ENCODE data around the gene ARID1B. TPM values are rescaled to one million over a fixed set of nuclear protein-coding genes. Genes with fewer than 3 reads are reported as not detected.

The ARID1B gene
- total RNA-seq, 1 experiment from 2014 or later: 42.8 TPM

GRCh38 chr6:156822747-156823206 is 45.6 kb downstream of the ARID1B start:
- Histone ChIP-seq H3F3A (ENCODE audit: insufficient read depth, low read depth) (peaks cover 8% of the 10 kb centered on the region; the same call in 1 of the 2 replicates), H2AFZ (no peak overlapping the region), H3K9me2 (ENCODE audit: insufficient read depth) (no peaks in the 10 kb centered on the region), H3K9me3 (ENCODE audit: insufficient read depth, low read depth) (no peaks in the 10 kb centered on the region), H3K79me2 (ENCODE audit: low read depth) (peaks cover 85% of the 10 kb centered on the region), H3K4me2 (no peak overlapping the region), H3K36me3 (ENCODE audit: low read depth) (no peaks in the 10 kb centered on the region), H3K27ac (no peak overlapping the region), H3K4me3 (no peak overlapping the region), H4K20me1 (ENCODE audit: insufficient read depth) (peaks cover 33% of the 10 kb centered on the region; the same call in 1 of the 2 replicates), H3K27me3 (ENCODE audit: insufficient read depth, low read depth) (no peaks in the 10 kb centered on the region), H3K4me1 (replicated peaks; ENCODE audit: insufficient read depth) (peaks cover 13% of the 10 kb centered on the region)
- BruUV-seq (replicated peaks): no TSS peak
- intact Hi-C loops (cut with micrococcal nuclease; ENCODE audit: unreplicated experiment): no loop called here
- DNase-seq: no peak
- ChIA-PET POLR2A (ENCODE audit: unreplicated experiment) (no interaction called here), CTCF (no interaction called here)
- TF ChIP-seq CTCF (conservative IDR thresholded peaks at IDR 0.05) (no peak), EZH2 (IDR thresholded peaks at IDR 0.05; ENCODE audit: low read depth) (no peak)

- Histone ChIP-seq H3K27me3 (ENCODE audit: insufficient read depth, low read depth) (no peaks in the 10 kb centered on the region), H4K20me1 (ENCODE audit: insufficient read depth) (peaks cover 38% of the 10 kb centered on the region), H3K4me2 (no peak overlapping the region), H3K4me1 (replicated peaks; ENCODE audit: insufficient read depth) (peaks cover 25% of the 10 kb centered on the region), H3K9me2 (ENCODE audit: insufficient read depth) (no peaks in the 10 kb centered on the region), H2AFZ (no peak overlapping the region), H3F3A (ENCODE audit: insufficient read depth, low read depth) (peaks cover 12% of the 10 kb centered on the region; the same call in 1 of the 2 replicates), H3K36me3 (ENCODE audit: low read depth) (no peaks in the 10 kb centered on the region), H3K4me3 (no peak overlapping the region), H3K27ac (no peak overlapping the region), H3K79me2 (ENCODE audit: low read depth) (peaks cover 83% of the 10 kb centered on the region), H3K9me3 (ENCODE audit: insufficient read depth, low read depth) (no peaks in the 10 kb centered on the region)
- no TSS peak for BruUV-seq (replicated peaks)
- POLR2A ChIA-PET (ENCODE audit: unreplicated experiment): no interaction called here
- TF ChIP-seq EZH2 (IDR thresholded peaks at IDR 0.05; ENCODE audit: low read depth) (no peak), CTCF (conservative IDR thresholded peaks at IDR 0.05) (no peak)
- intact Hi-C loops (cut with micrococcal nuclease; ENCODE audit: unreplicated experiment): no loop called here
- no peak for DNase-seq
- CTCF ChIA-PET: no interaction called here
These were observed 47.0 kb downstream of the ARID1B start for GRCh38 chr6:156824142-156824541.

- Histone ChIP-seq H3K9me3 (ENCODE audit: insufficient read depth, low read depth) (no peaks in the 10 kb centered on the region), H3K4me3 (no peak overlapping the region), H3K36me3 (ENCODE audit: low read depth) (no peaks in the 10 kb centered on the region), H3K9me2 (ENCODE audit: insufficient read depth) (no peaks in the 10 kb centered on the region), H4K20me1 (ENCODE audit: insufficient read depth) (peaks cover 28% of the 10 kb centered on the region), H3K4me1 (replicated peaks; ENCODE audit: insufficient read depth) (peaks cover 25% of the 10 kb centered on the region), H3K4me2 (no peak overlapping the region), H3K79me2 (ENCODE audit: low read depth) (peaks cover 73% of the 10 kb centered on the region), H3F3A (ENCODE audit: insufficient read depth, low read depth) (peaks cover 12% of the 10 kb centered on the region; the same call in 1 of the 2 replicates), H3K27me3 (ENCODE audit: insufficient read depth, low read depth) (no peaks in the 10 kb centered on the region), H2AFZ (no peak overlapping the region), H3K27ac (no peak overlapping the region)
- DNase-seq: no peak
- intact Hi-C loops (cut with micrococcal nuclease; ENCODE audit: unreplicated experiment): no loop called here
- CTCF ChIA-PET: no interaction called here
- POLR2A ChIA-PET (ENCODE audit: unreplicated experiment): interaction anchor here (0.9 kb wide), 1 partner anchor 45 kb away, joined by 3 read pairs; no protein-coding TSS in a partner anchor
- BruUV-seq (replicated peaks): no TSS peak
- no peak for TF ChIP-seq EZH2 (IDR thresholded peaks at IDR 0.05; ENCODE audit: low read depth)
- TF ChIP-seq CTCF (conservative IDR thresholded peaks at IDR 0.05): no peak
These were observed 48.3 kb downstream of the ARID1B start for GRCh38 chr6:156825475-156825874.

Data from PC-9 (cell line).